Panc1 (cell line): Measurements from ENCODE around the gene GMPR. TPM values are rescaled to one million over a fixed set of nuclear protein-coding genes. Genes with fewer than 3 reads are reported as not detected.

Source experiments
- ATAC-seq: fragments of 200-7000 bp; cut with Tn5 transposase; 2 replicates; pipeline ENCODE4 v1.9.1; 2020; ENCODE audit warnings: mild to moderate bottlenecking, moderate library complexity
- BruUV-seq: library from RNA; stranded (reverse); fragments of 400-500 nt; replicated peaks from 2 replicates; lab custom pipeline; 2021; lab: Mats Ljungman, UMichigan
- CTCF ChIA-PET: fragments of 300-600 bp; sonication (Branson Sonifier 250); formaldehyde crosslinking; loops from one replicate; lab custom pipeline; 2022; ENCODE audit warnings: antibody characterized with exemption; lab: Charles Lee
- POLR2A ChIA-PET: fragments of 300-600 bp; sonication (Branson Sonifier 250); formaldehyde crosslinking; loops from one replicate; lab custom pipeline; 2022; ENCODE audit warnings: antibody characterized with exemption; lab: Charles Lee
- DNase-seq: peaks from one replicate; pipeline ENCODE4 v3.0.0-alpha.2; 2010; ENCODE audit warnings: low read depth, low spot score
- H3K27ac ChIP-seq: 2 replicates; pipeline ENCODE4 v1.5.1; 2011; ENCODE audit warnings: mild to moderate bottlenecking, low read length, inconsistent platforms
- H3K27me3 ChIP-seq: fragments of 200-500 bp; sonication (Bioruptor generic); 2 replicates; pipeline ENCODE4 v1.6.0; 2014; ENCODE audit warnings: low read length, inconsistent platforms; ENCODE audit not compliant: control insufficient read depth, insufficient read depth
- H3K36me3 ChIP-seq: fragments of 200-500 bp; sonication (Bioruptor generic); 2 replicates; pipeline ENCODE4 v1.5.1; 2014; ENCODE audit warnings: inconsistent platforms, mild to moderate bottlenecking, low read length, moderate library complexity; ENCODE audit not compliant: control insufficient read depth, insufficient read depth
- H3K4me1 ChIP-seq: 2 replicates; pipeline ENCODE4 v1.5.1; 2011; ENCODE audit warnings: inconsistent platforms, mild to moderate bottlenecking, low read length, moderate library complexity; ENCODE audit not compliant: control insufficient read depth, insufficient read depth
- H3K4me3 ChIP-seq, 2 experiments: 2 replicates each; pipeline ENCODE4 v1.5.1; 2011 to 2012; ENCODE audit warnings: low read depth in 2 of 2, low read length in 2 of 2, mild to moderate bottlenecking in 2 of 2, inconsistent platforms in 1 of 2, moderate library complexity in 1 of 2
- H3K9me3 ChIP-seq: fragments of 200-500 bp; sonication (Bioruptor generic); 2 replicates; pipeline ENCODE4 v1.5.1; 2014; ENCODE audit warnings: low read depth, mild to moderate bottlenecking, inconsistent platforms, low read length, moderate library complexity; ENCODE audit not compliant: control insufficient read depth, insufficient read depth
- POLR2AphosphoS5 ChIP-seq: IDR thresholded peaks from 2 replicates; pipeline ENCODE4 v1.6.1; 2012; ENCODE audit warnings: mild to moderate bottlenecking, low read depth, low read length, moderate library complexity
- SIN3A ChIP-seq: IDR thresholded peaks from 2 replicates; pipeline ENCODE4 v1.6.1; 2012; ENCODE audit warnings: low read depth, mild to moderate bottlenecking, low read length, moderate library complexity, borderline replicate concordance; ENCODE audit not compliant: insufficient read depth
- in situ Hi-C: cut with HindIII; loops from 2 replicates; pipeline ENCODE4 v1.10.0; 2016; ENCODE audit warnings: low sequenced_read_pairs, low pct_unique_long_range_greater_than_20kb
- intact Hi-C: fragments of 100-400 bp; cut with micrococcal nuclease; formaldehyde crosslinking; loops from one replicate; pipeline ENCODE4 v1.10.0; 2022; ENCODE audit not compliant: unreplicated experiment
- total RNA-seq: library from RNA; stranded (reverse); gene quantifications from one replicate; pipeline ENCODE4 v1.2.1, GENCODE V29; 2021; ENCODE audit not compliant: unreplicated experiment

The GMPR gene
- total RNA-seq, 1 experiment from 2014 or later, result 3.5 TPM

GRCh38 chr6:16344756-16345155 is 106.4 kb downstream of the GMPR start:
- peaks cover 17% of the 10 kb centered on the region for H3K4me1 ChIP-seq
- in situ Hi-C loops (no loop called here), intact Hi-C loops (no loop called here)
- ChIA-PET CTCF (no interaction called here), POLR2A (no interaction called here)
- ATAC-seq (no peak), DNase-seq (no peak)
- no peaks in the 10 kb centered on the region for H3K9me3 ChIP-seq
- BruUV-seq, result TSS peak; percentile 22
- peak overlapping the region; percentile 51 for H3K27ac ChIP-seq
- no peaks in the 10 kb centered on the region for H3K36me3 ChIP-seq
- no peak overlapping the region for H3K4me3 ChIP-seq
- H3K27me3 ChIP-seq, result no peaks in the 10 kb centered on the region
- TF ChIP-seq POLR2AphosphoS5 (no peak), SIN3A (no peak)

Other genes starting within 250 kb of the GMPR start
- 12.7 TPM for gene MYLIP, start 109.5 kb upstream of the GMPR start, total RNA-seq